ENCODE results near the gene BACE2.
A peak's percentile ranks its signal among the peaks of the same experiment; 100 is the strongest.

GRCh38 chr21:41121785-41122415 lies 46.1 kb upstream of the BACE2 start:
- TF ChIP-seq, protein P1, sequence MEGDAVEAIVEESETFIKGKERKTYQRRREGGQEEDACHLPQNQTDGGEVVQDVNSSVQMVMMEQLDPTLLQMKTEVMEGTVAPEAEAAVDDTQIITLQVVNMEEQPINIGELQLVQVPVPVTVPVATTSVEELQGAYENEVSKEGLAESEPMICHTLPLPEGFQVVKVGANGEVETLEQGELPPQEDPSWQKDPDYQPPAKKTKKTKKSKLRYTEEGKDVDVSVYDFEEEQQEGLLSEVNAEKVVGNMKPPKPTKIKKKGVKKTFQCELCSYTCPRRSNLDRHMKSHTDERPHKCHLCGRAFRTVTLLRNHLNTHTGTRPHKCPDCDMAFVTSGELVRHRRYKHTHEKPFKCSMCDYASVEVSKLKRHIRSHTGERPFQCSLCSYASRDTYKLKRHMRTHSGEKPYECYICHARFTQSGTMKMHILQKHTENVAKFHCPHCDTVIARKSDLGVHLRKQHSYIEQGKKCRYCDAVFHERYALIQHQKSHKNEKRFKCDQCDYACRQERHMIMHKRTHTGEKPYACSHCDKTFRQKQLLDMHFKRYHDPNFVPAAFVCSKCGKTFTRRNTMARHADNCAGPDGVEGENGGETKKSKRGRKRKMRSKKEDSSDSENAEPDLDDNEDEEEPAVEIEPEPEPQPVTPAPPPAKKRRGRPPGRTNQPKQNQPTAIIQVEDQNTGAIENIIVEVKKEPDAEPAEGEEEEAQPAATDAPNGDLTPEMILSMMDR (IDR thresholded peaks at IDR 0.05) = peak; percentile 80
- no peak for TF ChIP-seq EZH2 (IDR thresholded peaks at IDR 0.05; ENCODE audit: borderline replicate concordance, insufficient read depth, low read depth, low read length, poor library complexity, severe bottlenecking)
